GM23338 (cell line): ENCODE data around the gene NIPAL1. TPM values are rescaled to one million over a fixed set of nuclear protein-coding genes. Genes with fewer than 3 reads are reported as not detected.

Experiments used
- ATAC-seq: fragments of 200-7000 bp; cut with Tn5 transposase; 3 replicates; pipeline ENCODE4 v1.9.1; 2020
- DNase-seq: peaks from one replicate; pipeline ENCODE4 v3.0.0-alpha.2; 2015; ENCODE audit warnings: low spot score
- H2AFZ ChIP-seq: fragments of 200-600 bp; sonication (generic); 2 replicates; pipeline ENCODE4 v1.8.0; 2016; ENCODE audit warnings: antibody characterized with exemption, mild to moderate bottlenecking, moderate library complexity
- H3F3A ChIP-seq: fragments of 200-600 bp; sonication (generic); replicated peaks from 2 replicates; pipeline ENCODE4 v1.8.0; 2017; ENCODE audit warnings: antibody characterized with exemption, mixed run types, low read depth
- H3K27ac ChIP-seq: fragments of 200-600 bp; sonication (generic); 2 replicates; pipeline ENCODE4 v1.6.1; 2016; ENCODE audit warnings: low read depth
- H3K27me3 ChIP-seq: fragments of 200-600 bp; sonication (generic); 2 replicates; pipeline ENCODE4 v1.8.0; 2016; ENCODE audit warnings: mild to moderate bottlenecking, mixed run types, moderate library complexity; ENCODE audit not compliant: insufficient read depth
- H3K36me3 ChIP-seq: fragments of 200-600 bp; sonication (generic); 2 replicates; pipeline ENCODE4 v1.8.0; 2016; ENCODE audit warnings: mild to moderate bottlenecking; ENCODE audit not compliant: insufficient read depth
- H3K4me1 ChIP-seq: fragments of 200-600 bp; sonication (generic); 2 replicates; pipeline ENCODE4 v1.8.0; 2016; ENCODE audit warnings: mild to moderate bottlenecking, moderate library complexity; ENCODE audit not compliant: insufficient read depth
- H3K4me2 ChIP-seq: fragments of 200-600 bp; sonication (generic); 2 replicates; pipeline ENCODE4 v1.7.1; 2017; ENCODE audit warnings: mixed run types
- H3K4me3 ChIP-seq: fragments of 200-600 bp; sonication (generic); 2 replicates; pipeline ENCODE4 v1.6.1; 2016; ENCODE audit warnings: mixed run types
- H3K79me2 ChIP-seq: fragments of 200-600 bp; sonication (generic); replicated peaks from 2 replicates; pipeline ENCODE4 v1.8.0; 2017; ENCODE audit warnings: mild to moderate bottlenecking; ENCODE audit not compliant: insufficient read depth
- H3K9me2 ChIP-seq: fragments of 200-600 bp; sonication (generic); 2 replicates; pipeline ENCODE4 v1.8.0; 2017; ENCODE audit not compliant: insufficient read depth
- H4K20me1 ChIP-seq: fragments of 200-600 bp; sonication (generic); replicated peaks from 2 replicates; pipeline ENCODE4 v1.8.0; 2017; ENCODE audit warnings: mild to moderate bottlenecking; ENCODE audit not compliant: insufficient read depth
- H3K27ac Mint-ChIP-seq: 2 replicates; pipeline ENCODE4 v1.8.0; 2020; ENCODE audit warnings: inconsistent platforms, mild to moderate bottlenecking, moderate library complexity, mixed read lengths
- H3K27me3 Mint-ChIP-seq: 3 replicates; pipeline ENCODE4 v1.8.0; 2022; ENCODE audit warnings: low read depth, mild to moderate bottlenecking, moderate library complexity, mixed read lengths, inconsistent platforms; ENCODE audit not compliant: insufficient read depth, poor library complexity
- H3K36me3 Mint-ChIP-seq: 3 replicates; pipeline ENCODE4 v1.8.0; 2021; ENCODE audit warnings: low read depth, mild to moderate bottlenecking, inconsistent platforms, moderate library complexity, mixed read lengths
- H3K4me1 Mint-ChIP-seq: 3 replicates; pipeline ENCODE4 v1.8.0; 2020; ENCODE audit warnings: mild to moderate bottlenecking, inconsistent platforms, mixed read lengths
- H3K4me3 Mint-ChIP-seq: 3 replicates; pipeline ENCODE4 v1.8.0; 2021; ENCODE audit warnings: moderate library complexity, mild to moderate bottlenecking, inconsistent platforms, mixed read lengths
- H3K9me3 Mint-ChIP-seq: 3 replicates; pipeline ENCODE4 v1.8.0; 2020; ENCODE audit warnings: moderate library complexity, mild to moderate bottlenecking, inconsistent platforms, mixed read lengths
- CREB1 ChIP-seq: fragments of 250-450 bp; sonication (Bioruptor Pico); IDR thresholded peaks from 2 replicates; pipeline ENCODE4 v1.5.0; 2020; ENCODE audit warnings: low read depth, mild to moderate bottlenecking, moderate library complexity
- CTCF ChIP-seq, 2 experiments: fragments of 200-600 bp in 1 of 2; sonication (generic) in 1 of 2; conservative IDR thresholded peaks; 2 replicates each; pipeline versions ENCODE4 v1.5.1 to v1.6.1; 2016 to 2017; ENCODE audit warnings: antibody characterized with exemption in 2 of 2, low read depth in 2 of 2, mild to moderate bottlenecking in 2 of 2, moderate library complexity in 1 of 2
- EZH2phosphoT487 ChIP-seq: fragments of 200-600 bp; sonication (generic); IDR thresholded peaks from one replicate; pipeline ENCODE4 v1.8.1; 2018; ENCODE audit warnings: antibody characterized with exemption; ENCODE audit not compliant: unreplicated experiment
- NANOG ChIP-seq: IDR thresholded peaks from 2 replicates; pipeline ENCODE4 v1.6.1; 2016; ENCODE audit warnings: antibody characterized with exemption, borderline replicate concordance
- POLR2AphosphoS5 ChIP-seq: IDR thresholded peaks from 2 replicates; pipeline ENCODE4 v1.6.1; 2016; ENCODE audit warnings: antibody characterized with exemption, low read depth
- STAT1 ChIP-seq: IDR thresholded peaks from one replicate; pipeline ENCODE4 v1.6.1; 2016; ENCODE audit warnings: antibody characterized with exemption; ENCODE audit not compliant: unreplicated experiment
- ZNF114 ChIP-seq: fragments of 250-450 bp; sonication (Bioruptor Pico); IDR thresholded peaks from 2 replicates; pipeline ENCODE4 v1.5.0; 2020; ENCODE audit warnings: mild to moderate bottlenecking, moderate library complexity
- ZNF331 ChIP-seq: fragments of 250-450 bp; sonication (Bioruptor Pico); IDR thresholded peaks from 2 replicates; pipeline ENCODE4 v1.5.0; 2020; ENCODE audit warnings: low read depth, mild to moderate bottlenecking, moderate library complexity
- ZNF462 ChIP-seq: fragments of 250-450 bp; sonication (Bioruptor Pico); IDR thresholded peaks from 2 replicates; pipeline ENCODE4 v1.5.0; 2020; ENCODE audit warnings: mild to moderate bottlenecking, moderate library complexity
- polyA plus RNA-seq: library from polyadenylated mRNA; unstranded; fragments of >200 nt; fragmentation: Nextera tagmentation; extraction: Ambion mirVana; gene quantifications from 2 replicates; pipeline ENCODE4 v1.2.1, GENCODE V29; 2016
- total RNA-seq: library from RNA; depleted of rRNA; stranded (reverse); fragments of >200 nt; shearing (Covaris generic); gene quantifications from 2 replicates; pipeline ENCODE4 v1.2.3, GENCODE V29; 2014

The NIPAL1 gene
- total and polyA plus RNA-seq, 2 experiments from 2014 or later: 5.3 to 8.2 TPM

GRCh38 chr4:48071191-48071590, 54.6 kb downstream of the NIPAL1 start:
- Mint-ChIP-seq H3K4me3 (no peak overlapping the region), H3K27ac (no peak overlapping the region), H3K4me1 (no peaks in the 10 kb centered on the region), H3K27me3 (peaks cover 5% of the 10 kb centered on the region), H3K36me3 (no peaks in the 10 kb centered on the region; the same call in 2 of the 3 replicates), H3K9me3 (no peaks in the 10 kb centered on the region)
- DNase-seq (no peak), ATAC-seq (no peak)
- peaks cover 5% of the 10 kb centered on the region; the same call in 1 of the 2 replicates for H3K9me2 ChIP-seq
- no peaks in the 10 kb centered on the region for H3K27me3 ChIP-seq
- no peaks in the 10 kb centered on the region for H3K4me1 ChIP-seq
- no peak overlapping the region for H3K27ac ChIP-seq
- H3K36me3 ChIP-seq: no peaks in the 10 kb centered on the region
- H3K4me2 ChIP-seq: no peak overlapping the region
- no peaks in the 10 kb centered on the region for H3F3A ChIP-seq
- no peak overlapping the region for H3K4me3 ChIP-seq
- H2AFZ ChIP-seq: no peak overlapping the region; the same call in 1 of the 2 replicates
- TF ChIP-seq EZH2phosphoT487: no peak
- TF ChIP-seq CTCF (conservative IDR thresholded peaks at IDR 0.05; ENCODE audit: low read depth in 2 of 2): peak; percentile 21 to 28
- TF ChIP-seq ZNF114 (CRISPR knock-in tag): no peak
- no peak for TF ChIP-seq POLR2AphosphoS5
- TF ChIP-seq CREB1: no peak
- no peak for TF ChIP-seq STAT1
- no peak for TF ChIP-seq ZNF331 (CRISPR knock-in tag)
- no peak for TF ChIP-seq ZNF462 (CRISPR knock-in tag)
- no peak for TF ChIP-seq NANOG
- H3K79me2 ChIP-seq: no peaks in the 10 kb centered on the region
- no peaks in the 10 kb centered on the region for H4K20me1 ChIP-seq
